Colon (tissue), 2 donors: ENCODE measurements around the gene ENTPD1.
"Not testable (repeated sequence)": the region's sequence is repeated elsewhere in the genome, so short reads cannot be mapped to it uniquely, and the experiment has no call there.

Source experiments
- FAIRE-seq: peaks from 2 replicates; lab custom pipeline; 2012; peaks lifted over from hg19 to GRCh38; lab: Jason Lieb, UNC
- donor health status: control.
- donor health status: control.

Gene ENTPD1

DNA sequence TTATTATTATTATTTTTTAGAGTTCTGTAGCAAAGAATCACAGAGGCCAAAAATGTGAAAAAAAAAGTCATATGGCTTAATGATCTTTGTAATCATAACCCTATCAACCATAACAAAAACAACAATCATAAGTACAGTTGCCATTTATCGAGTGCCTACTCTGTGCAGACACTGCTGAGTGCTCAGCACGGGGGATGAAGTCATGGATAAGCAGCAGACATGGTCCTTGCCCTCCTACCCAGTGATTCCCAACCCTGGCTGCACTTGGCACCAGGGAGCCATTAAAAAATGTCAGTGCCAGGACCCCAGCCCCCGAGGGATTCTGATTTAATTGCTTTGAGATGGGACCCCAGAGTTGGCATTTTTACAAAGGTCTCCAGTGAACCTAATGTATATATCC, 38.2 kb downstream of the ENTPD1 start:
- no peak for FAIRE-seq

DNA sequence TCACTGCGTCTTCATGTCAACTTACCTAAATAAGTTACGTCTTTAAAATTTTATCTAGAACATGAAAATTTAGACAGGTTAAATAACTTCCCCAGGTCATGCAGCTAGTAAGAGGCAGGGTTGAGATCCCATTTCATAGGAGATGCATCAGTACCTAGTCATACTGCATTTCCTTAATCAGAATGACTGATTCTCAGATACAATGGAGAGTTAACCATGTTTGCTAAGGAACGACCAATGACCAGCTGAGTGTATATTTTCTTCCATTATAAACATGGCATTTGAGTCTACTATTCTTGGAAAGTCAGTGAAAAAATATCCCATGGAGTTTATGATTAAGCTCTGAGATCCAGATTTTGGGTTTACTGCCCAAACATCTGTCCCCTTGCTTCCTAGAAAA, 39.6 kb downstream of the ENTPD1 start:
- FAIRE-seq = no peak

DNA sequence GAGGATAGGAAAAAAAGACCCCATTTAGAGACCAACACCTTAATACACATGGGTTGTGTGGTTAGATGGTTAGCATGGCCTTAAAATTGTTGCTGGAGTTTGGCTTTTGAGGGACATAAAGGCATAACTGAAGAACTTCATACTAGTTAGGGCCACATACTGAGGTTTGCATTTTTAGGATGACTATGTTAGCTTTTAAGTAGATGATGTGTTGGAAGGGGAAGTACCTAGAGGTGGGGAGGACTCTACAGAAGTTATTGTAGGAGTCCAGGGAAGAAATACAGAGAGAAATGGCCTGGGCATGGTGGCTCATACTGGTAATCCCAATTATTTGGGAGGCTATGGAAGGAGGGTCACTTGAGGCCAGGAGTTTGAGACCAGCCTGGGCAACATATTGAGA, 40.5 kb downstream of the ENTPD1 start:
- no peak for FAIRE-seq

DNA sequence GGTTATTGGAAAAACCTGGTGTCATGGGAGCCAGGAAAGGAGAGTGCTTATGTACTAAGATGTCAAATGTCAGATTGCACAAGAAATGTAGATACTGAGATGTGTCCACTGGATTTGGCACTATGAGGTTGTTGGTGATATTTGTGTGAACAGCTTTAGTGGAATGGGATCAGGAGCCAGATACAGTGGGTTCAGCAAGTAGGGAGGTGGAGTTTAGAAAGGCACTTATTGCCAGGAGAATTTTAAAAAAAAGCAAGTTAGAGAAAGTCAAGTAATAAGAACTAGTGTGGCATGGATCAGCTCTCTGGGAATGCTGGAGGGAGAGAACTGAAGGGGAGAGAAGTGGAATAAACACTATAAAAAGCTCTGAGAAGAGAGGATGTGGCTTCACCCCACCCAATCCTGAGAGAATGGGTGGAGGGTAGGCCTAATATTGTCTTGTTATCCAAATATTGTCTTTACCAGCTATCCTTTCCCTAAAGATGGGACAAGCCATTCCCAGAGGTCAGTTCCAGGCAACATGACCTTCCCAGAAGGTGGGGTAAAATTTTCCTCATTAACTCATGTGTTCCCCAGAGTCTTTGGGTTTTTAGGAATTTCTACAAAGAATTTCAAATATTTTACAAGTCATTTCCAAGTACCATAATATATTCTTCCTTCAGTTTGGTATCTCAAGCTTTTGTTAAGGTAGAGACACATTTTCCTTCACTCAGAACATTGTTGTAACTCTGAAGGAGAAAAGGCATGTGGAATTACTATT, 42.3 kb downstream of the ENTPD1 start:
- no peak for FAIRE-seq

DNA sequence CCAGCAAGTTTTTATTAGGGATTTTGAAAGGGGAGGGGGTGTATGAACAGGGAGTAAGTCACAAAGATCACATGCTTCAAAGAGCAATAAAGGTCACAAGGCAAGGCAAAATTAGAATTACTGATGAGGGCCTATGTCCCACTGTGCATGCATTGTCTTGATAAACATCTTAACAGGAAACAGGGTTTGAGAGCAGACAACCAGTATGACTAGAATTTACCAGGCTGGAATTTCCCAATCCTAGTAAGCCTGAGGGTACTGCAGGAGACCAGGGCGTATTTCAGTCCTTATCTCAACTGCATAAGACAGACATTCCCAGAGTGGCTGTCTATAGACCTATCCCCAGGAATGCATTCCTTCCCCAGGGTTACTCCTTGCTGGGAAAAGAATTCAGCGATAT, 44.3 kb downstream of the ENTPD1 start:
- FAIRE-seq = not testable (repeated sequence)

DNA sequence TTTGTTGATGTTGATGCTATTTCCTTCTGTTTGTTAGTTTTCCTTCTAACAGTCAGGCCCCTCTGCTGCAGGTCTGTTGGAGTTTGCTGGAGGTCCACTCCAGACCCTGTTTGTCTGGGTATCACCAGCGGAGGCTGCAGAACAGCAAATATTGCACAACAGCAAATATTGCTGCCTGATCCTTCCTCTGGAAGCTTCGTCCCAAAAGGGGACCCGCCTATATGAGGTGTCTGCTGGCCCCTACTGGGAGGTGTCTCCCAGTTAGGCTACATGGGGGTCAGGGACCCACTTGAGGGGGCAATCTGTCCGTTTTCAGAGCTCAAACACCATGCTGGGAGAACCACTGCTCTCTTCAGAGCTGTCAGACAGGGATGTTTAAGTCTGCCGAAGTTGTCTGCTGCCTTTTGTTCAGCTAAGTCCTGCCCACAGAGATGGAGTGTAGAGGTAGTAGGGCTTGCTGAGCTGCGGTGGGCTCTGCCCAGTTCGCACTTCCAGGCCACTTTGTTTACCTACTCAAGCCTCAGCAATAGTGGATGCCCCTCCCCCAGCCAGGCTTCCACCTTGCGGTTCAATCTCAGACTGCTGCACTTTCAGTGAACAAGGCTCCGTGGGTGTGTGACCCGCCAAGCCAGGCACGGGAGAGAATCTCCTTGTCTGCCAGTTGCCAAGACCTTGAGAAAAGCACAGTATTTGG, 50.9 kb downstream of the ENTPD1 start:
- FAIRE-seq = not testable (repeated sequence)

DNA sequence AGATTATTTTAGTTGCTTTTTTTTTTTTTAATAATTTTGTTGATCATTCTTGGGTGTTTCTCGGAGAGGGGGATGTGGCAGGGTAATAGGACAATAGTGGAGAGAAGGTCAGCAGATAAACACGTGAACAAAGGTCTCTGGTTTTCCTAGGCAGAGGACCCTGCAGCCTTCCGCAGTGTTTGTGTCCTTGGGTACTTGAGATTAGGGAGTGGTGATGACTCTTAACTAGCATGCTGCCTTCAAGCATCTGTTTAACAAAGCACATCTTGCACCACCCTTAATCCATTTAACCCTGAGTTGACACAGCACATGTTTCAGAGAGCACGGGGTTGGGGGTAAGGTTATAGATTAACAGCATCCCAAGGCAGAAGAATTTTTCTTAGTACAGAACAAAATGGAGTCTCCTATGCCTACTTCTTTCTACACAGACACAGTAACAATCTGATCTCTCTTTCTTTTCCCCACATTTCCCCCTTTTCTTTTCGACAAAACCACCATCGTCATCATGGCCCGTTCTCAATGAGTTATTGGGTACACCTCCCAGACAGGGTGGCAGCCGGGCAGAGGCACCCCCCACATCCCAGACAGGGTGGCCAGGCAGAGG, 52.8 kb downstream of the ENTPD1 start:
- FAIRE-seq = not testable (repeated sequence)

DNA sequence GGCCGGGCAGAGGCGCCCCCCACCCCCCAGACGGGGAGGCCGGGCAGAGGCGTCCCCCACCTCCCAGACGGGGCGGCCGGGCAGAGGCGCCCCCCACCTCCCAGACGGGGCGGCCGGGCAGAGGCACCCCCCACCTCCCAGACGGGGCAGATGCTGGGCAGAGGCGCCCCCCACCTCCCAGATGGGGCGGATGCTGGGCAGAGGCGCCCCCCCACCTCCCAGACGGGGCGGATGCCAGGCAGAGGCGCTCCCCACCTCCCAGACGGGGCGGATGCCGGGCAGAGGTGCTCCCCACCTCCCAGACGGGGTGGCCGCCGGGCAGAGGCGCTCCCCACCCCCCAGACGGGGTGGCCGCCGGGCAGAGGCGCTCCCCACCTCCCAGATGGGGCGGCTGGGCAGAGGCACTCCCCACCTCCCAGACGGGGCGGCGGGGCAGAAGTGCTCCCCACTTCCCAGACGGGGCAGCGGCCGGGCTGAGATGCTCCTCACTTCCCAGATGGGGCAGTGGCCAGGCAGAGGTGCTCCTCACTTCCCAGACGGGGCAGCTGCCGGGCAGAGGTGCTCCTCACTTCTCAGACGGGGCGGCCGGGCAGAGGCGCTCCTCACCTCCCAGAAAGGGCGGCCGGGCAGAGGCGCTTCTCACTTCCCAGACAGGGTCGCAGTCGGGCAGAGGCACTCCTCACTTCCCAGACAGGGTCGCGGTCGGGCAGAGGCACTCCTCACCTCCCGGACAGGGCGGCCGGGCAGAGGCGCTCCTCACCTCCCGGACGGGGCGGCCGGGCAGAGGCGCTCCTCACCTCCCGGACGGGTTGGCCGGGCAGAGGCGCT, 53.6 kb downstream of the ENTPD1 start:
- FAIRE-seq = no peak

DNA sequence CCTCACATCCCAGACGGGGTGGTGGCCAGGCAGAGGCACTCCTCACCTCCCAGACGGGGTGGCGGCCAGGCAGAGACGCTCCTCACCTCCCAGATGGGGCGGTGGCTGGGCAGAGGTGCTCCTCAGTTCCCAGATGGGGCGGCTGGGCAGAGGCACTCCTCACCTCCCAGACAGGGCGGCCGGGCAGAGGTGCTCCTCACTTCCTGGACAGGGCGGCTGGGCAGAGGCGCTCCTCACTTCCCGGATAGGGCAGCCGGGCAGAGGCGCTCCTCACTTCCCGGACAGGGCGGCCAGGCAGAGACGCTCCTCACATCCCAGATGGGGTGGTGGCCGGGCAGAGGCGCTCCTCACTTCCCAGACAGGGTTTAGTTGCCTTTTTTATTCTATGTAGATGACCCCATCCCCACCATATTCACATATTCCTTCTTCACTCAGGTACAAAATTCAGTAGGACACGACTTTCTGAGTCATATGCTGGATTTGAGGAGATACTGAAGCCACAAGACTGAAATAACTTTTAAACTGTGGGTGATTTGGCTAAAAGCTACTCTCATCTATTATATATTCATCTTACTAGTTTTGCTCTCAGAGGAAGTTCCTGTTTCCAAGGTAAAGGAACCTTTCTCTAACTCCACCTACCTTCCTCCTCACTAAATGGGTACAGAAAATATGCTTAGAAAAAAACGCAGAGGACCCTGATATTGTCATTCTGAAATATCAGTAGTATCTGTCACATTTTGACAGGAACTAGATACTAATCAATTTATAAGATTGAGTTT, 54.4 kb downstream of the ENTPD1 start:
- no peak for FAIRE-seq

DNA sequence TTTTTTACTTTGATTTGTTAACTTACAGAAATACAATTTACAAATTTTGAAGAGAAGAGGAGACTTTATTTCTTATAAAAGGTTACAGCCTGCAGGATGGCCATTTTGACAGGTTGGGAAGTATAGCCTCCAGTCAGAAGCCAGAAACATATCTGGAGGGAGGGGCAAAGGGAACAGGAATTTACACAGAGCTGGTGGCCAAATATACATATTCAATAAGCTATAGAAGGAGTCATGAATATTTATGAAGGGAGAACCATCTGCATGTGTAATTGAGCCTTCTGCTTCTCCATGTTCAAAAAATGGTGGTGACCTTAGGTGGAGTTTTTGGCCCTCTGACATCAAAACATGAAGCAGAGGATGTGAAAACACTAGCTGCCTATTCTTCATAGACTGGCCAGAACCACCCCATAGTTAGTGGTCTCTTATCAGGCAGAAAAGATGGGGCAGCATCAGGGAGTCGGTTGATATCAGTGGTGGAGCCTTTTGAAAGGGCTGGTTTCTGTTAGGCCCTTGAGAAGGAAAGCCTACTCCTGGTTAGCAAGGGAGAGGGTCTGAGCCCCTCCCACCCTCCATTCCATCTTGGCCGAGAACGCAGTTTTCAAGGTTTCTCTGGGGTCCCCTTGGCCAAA, 57.2 kb downstream of the ENTPD1 start:
- FAIRE-seq = no peak

DNA sequence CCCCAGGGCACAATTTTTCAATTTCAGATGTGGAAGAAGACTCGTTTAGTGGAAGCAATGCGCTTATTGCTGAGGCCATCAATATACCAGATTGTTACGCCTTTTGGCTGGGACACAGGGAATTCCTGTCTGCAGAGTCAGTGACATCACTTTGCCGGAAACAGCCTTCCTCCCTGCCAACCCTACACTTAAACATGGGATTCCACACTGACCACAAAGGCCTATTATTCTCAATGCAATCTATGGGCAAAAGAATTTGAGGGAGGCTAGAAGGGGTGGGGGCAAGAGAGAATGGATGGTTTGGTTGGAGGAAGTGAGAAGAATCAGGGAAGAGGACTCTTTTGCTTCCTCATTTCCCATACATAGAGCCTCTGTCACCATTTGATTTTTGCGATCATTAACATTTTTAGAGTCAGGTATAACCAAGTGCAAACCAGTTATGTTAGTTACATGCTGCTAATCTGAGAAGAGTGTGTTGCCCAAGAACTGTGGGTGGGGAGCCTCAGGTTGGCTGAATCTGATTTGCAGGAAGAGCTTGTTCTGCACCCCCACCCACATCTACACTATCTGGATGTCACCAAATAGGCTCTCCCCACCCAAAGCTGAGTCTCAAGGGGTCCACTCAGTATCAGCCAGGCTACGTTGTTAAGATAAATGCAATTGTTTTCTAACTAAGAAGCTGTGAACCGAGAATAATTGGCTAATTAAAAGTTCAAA, 58.2 kb downstream of the ENTPD1 start:
- FAIRE-seq = no peak

DNA sequence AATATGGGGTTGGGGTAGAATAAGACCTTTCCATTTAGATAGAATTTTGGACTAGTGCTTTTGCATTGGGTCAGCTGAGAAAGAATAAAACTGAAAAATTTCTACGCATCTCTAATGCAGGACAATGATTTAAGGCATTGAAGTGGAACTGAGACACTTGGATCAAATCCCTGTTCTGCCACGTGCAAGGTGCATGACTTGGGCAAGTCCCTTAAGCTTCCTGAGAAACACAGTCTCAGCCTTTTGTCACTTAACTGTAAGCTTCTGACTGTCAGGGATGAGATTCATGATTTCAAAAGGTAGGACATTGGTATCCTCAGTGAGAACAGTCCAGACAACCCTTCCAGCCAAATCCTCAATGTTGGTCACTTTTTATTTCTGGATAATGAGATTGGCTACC, 59.2 kb downstream of the ENTPD1 start:
- FAIRE-seq = no peak

DNA sequence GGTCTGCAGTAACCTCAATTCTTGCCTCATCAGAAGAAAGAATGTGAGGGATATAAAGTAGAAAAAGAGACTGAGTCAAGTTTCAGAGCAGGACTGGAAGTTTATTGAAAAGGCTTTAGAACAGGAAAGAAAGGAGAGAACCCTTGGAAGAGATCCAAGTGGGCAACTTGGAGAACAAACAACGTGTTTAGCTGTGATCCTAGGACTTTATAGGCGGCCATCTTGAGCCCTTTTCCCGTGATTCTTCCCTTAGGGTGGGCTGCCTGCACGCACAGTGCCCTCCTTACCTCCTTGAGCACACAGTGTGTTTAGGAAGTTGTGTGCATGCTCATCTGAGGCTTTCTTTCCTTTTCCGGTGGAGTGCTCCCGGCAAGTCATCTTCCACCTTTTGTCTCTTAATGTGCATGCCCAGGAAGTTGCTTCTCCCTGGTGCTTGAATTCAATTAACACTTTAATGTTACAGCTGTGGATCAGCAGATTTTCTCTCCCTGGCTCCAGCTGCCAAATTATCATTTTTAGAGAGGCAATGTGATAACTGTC, 59.8 kb downstream of the ENTPD1 start:
- FAIRE-seq = no peak

DNA sequence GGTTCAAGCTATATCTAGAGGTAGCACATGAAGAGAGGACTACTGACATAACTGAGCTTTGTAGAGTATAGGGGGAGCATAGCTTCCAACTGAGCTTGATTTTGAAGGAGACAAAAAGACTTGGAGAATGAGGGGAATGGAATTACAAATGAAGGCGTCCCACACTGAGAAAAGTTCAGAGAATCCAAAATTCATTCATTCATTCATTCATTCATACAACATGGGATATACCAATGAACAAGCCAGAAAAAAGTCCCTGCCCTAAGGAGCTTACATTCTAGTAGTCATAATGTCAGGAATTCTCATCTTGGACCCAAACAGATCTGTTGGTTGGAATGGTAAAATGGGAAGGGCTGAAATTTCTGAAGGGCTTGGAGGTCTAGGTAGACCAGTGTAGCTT, 62.0 kb downstream of the ENTPD1 start:
- FAIRE-seq = no peak

DNA sequence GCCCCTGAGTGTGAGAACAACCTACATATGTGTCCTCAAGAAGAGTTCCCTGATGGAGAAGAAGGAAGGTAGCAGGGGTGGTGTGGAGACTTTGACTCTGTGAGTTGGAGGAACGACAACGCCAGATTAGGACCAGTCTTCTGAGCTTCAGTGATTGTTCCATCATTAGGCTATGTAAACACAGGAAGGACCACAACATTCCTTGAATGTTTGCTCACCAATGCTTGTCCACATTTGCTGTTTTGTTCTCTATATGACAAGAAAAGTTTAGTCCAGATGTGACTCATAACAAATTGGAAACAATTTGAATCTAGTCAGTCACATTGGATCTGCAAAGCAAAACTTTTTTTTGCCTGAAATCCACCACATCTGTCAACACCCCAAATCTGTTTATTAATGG, 62.7 kb downstream of the ENTPD1 start:
- FAIRE-seq = no peak

DNA sequence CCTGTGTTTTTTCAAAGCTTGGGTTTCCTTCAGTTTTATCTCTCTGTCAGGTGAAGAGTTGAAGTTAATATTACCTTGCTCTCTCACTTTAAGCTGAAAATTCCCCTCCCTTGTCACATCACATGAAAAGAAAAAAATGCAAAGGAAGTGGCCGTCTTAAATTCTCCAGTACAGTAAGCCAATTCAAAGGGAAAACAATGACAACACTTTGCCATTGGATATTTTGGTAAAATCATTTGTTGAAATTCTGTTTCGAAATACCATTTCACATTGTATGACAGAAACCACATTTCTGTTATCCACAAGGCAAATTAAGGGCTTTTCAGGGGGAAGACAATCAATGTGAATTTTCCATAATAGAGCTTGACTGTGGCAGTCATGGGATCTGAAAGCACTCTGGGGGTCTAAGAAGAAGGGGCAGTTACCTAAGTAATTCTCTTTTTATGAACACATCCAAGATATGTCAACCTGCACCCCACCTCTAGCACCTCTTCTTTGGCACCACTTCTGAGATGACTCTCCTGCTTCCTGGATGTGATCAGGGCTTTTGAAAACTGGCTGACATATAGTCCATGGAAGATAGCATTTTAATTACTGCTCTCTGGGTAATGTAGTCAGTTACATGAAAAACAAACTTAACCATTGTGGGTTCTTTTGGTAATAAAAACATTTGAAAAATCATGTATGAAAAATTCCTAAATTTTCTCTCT, 63.8 kb downstream of the ENTPD1 start:
- no peak for FAIRE-seq

DNA sequence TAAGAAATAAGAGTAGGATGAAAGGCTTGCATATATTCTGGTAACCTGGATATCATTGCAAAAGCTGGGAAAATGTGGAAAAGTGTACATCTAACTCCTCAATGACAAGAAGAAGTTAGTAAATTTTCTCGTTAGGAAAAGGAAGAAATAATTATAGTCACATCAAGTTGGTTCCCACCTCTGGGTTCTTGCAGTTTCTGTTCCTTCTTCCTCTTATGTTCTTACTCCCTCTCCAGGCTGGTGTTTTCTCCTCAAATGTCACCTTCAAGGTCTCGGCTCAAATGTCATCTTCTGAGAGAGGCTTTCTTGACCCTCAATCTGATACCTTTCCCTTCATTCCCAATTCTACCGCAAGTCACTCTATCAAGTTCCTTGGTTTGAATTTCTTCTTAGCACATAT, 64.4 kb downstream of the ENTPD1 start:
- FAIRE-seq = no peak

DNA sequence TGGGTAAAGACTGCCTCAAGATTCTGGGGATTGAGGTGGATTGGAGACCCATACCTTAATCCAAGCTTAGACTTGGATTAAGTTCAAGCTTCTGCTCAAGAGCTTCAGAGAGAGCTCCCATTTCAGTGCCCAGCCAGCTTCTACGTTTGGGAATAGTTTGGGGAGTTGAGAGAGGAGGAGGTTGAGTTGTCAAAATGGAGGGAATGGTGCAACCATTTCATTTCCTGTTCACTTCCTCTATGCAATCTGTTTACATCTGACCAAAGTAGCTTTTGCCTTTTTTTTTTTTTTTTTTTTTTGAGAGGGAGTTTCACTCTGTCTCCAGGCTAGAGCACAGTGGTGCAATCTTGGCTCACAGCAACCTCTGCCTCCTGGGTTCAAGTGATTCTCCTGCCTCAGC, 65.8 kb downstream of the ENTPD1 start:
- no peak for FAIRE-seq

DNA sequence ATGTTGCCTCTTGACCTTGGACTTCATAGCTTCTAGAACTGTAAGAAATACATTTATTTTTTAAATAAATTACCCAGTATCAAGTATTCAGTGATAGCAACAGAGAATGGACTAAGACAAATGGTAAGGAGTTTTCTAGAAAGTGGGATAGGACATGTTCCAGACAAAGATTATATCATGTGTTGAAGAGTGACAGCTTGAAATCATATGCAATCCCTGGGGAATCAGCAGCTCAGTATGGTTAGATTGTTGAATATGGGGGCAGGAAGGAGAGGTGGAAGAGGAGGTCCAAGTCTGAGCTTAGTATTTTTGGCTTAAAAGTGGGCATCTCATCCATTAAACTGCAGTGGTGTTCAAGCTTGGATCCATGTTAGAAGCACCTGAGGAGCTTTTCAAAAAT, 74.1 kb downstream of the ENTPD1 start:
- no peak for FAIRE-seq

DNA sequence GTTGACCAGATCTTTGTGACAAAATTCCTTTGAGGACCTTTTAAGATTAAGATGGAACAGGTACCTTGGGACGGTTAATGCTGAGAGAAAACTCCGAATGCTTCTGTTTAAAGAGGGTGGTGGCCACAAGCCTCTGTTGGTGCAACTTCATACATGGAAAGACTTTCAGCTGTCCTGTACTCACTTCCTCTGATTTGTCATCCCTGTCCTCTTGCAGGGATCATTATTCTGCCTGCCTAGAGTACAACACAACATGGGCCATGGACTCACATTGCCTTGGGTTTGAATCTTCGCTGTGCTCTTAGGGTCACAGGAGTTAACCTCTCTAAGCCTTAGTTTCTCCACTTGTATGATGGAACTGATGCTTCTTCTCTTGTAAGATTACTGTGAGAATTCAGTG, 75.1 kb downstream of the ENTPD1 start:
- no peak for FAIRE-seq
